ENCODE measurements around the gene THY1.
"Not testable (repeated sequence)": the region's sequence is repeated elsewhere in the genome, so short reads cannot be mapped to it uniquely, and the experiment has no call there.

Gene THY1

GRCh38 chr11:119422809-119423508, at the start of gene THY1:
Gene THY1, minus strand, starts transcription at chr11:119423172. Its CDS starts 2,267 bp downstream, at chr11:119420905.
- peak; percentile 95 for DNase-seq (ENCODE audit: low spot score)

- no peak for DNase-seq (ENCODE audit: low spot score)
Observed at GRCh38 chr11:119472186-119472855, 49.3 kb upstream of the THY1 start.

GRCh38 chr11:119471329-119471728, 48.4 kb upstream of the THY1 start:
- DNase-seq (ENCODE audit: low spot score): no peak

- DNase-seq (ENCODE audit: low spot score): no peak
Observed at GRCh38 chr11:119470317-119471291, 47.6 kb upstream of the THY1 start.

- no peak for DNase-seq (ENCODE audit: low spot score)
Observed at GRCh38 chr11:119469506-119469905, 46.5 kb upstream of the THY1 start.

GRCh38 chr11:119468511-119468910, 45.5 kb upstream of the THY1 start:
- DNase-seq (ENCODE audit: low spot score): no peak

GRCh38 chr11:119461229-119461963, 38.4 kb upstream of the THY1 start:
- DNase-seq (ENCODE audit: low spot score): no peak

GRCh38 chr11:119460582-119460981, 37.6 kb upstream of the THY1 start:
- no peak for DNase-seq (ENCODE audit: low spot score)

GRCh38 chr11:119460097-119460496, 37.1 kb upstream of the THY1 start:
- no peak for DNase-seq (ENCODE audit: low spot score)

- no peak for DNase-seq (ENCODE audit: low spot score)
Observed at GRCh38 chr11:119459293-119459976, 36.5 kb upstream of the THY1 start.

- DNase-seq (ENCODE audit: low spot score): not testable (repeated sequence)
Observed at GRCh38 chr11:119455708-119456107, 32.7 kb upstream of the THY1 start.

GRCh38 chr11:119455241-119455640, 32.3 kb upstream of the THY1 start:
- not testable (repeated sequence) for DNase-seq (ENCODE audit: low spot score)

- no peak for DNase-seq (ENCODE audit: low spot score)
Observed at GRCh38 chr11:119453881-119454280, 30.9 kb upstream of the THY1 start.

- DNase-seq (ENCODE audit: low spot score): no peak
Observed at GRCh38 chr11:119450590-119451326, 27.8 kb upstream of the THY1 start.

- no peak for DNase-seq (ENCODE audit: low spot score)
Observed at GRCh38 chr11:119449498-119449897, 26.5 kb upstream of the THY1 start.

GRCh38 chr11:119448380-119448779, 25.4 kb upstream of the THY1 start:
- DNase-seq (ENCODE audit: low spot score): no peak

- DNase-seq (ENCODE audit: low spot score): no peak
Observed at GRCh38 chr11:119447664-119448242, 24.8 kb upstream of the THY1 start.

GRCh38 chr11:119446871-119447663, 24.1 kb upstream of the THY1 start:
- DNase-seq (ENCODE audit: low spot score): no peak

- no peak for DNase-seq (ENCODE audit: low spot score)
Observed at GRCh38 chr11:119446434-119446833, 23.5 kb upstream of the THY1 start.
